CD4-positive, alpha-beta T cell (primary cell): ENCODE data around the gene TTLL3. TPM values are rescaled to one million over a fixed set of nuclear protein-coding genes. Genes with fewer than 3 reads are reported as not detected.

Source experiments
- ATAC-seq: fragments of 200-7000 bp; cut with Tn5 transposase; one replicate; pipeline ENCODE4 v1.10.0; 2022; ENCODE audit warnings: mild to moderate bottlenecking; ENCODE audit not compliant: poor library complexity
- CTCF ChIA-PET: fragments of 350-600 bp; sonication (Branson Sonifier 250); formaldehyde crosslinking; loops from one replicate; lab custom pipeline; 2021; ENCODE audit warnings: antibody characterized with exemption, inconsistent platforms; lab: Charles Lee
- POLR2A ChIA-PET: fragments of 350-600 bp; sonication (Branson Sonifier 250); formaldehyde crosslinking; loops from one replicate; lab custom pipeline; 2021; ENCODE audit warnings: antibody characterized with exemption, inconsistent platforms; lab: Charles Lee
- DNase-seq, 14 experiments: peaks; one replicate each; pipeline ENCODE4 v3.0.0-alpha.2; 2013 to 2020; ENCODE audit warnings: mixed read lengths in 2 of 14
- H3K27ac ChIP-seq, 2 donors: one replicate each; pipeline versions ENCODE4 v1.5.1 to v1.7.0; 2013; ENCODE audit warnings: low read length in 2 of 2, low read depth in 1 of 2, mild to moderate bottlenecking in 1 of 2
- H3K27me3 ChIP-seq, 2 experiments: 1 replicate in 1 of 2; 2 replicates in 1 of 2; pipeline versions ENCODE4 v1.6.1 to v1.7.0; 2013; ENCODE audit warnings: low read length in 2 of 2, control low read depth in 1 of 2, mild to moderate bottlenecking in 1 of 2, moderate library complexity in 1 of 2; ENCODE audit not compliant: insufficient read depth in 2 of 2, control insufficient read depth in 1 of 2
- H3K36me3 ChIP-seq: one replicate; pipeline ENCODE4 v1.6.1; 2013; ENCODE audit warnings: low read length, control low read depth; ENCODE audit not compliant: insufficient read depth
- H3K4me1 ChIP-seq: one replicate; pipeline ENCODE4 v1.6.1; 2013; ENCODE audit warnings: low read length, control low read depth; ENCODE audit not compliant: insufficient read depth
- H3K4me3 ChIP-seq: one replicate; pipeline ENCODE4 v1.5.1; 2013; ENCODE audit warnings: mild to moderate bottlenecking, low read length, moderate library complexity
- H3K9me3 ChIP-seq, 2 experiments: 1 replicate in 1 of 2; 2 replicates in 1 of 2; pipeline versions ENCODE4 v1.6.1 to v1.7.0; 2013; ENCODE audit warnings: low read length in 2 of 2, mild to moderate bottlenecking in 2 of 2, control low read depth in 1 of 2, moderate library complexity in 1 of 2; ENCODE audit not compliant: control insufficient read depth in 1 of 2, insufficient read depth in 1 of 2
- H3K27ac Mint-ChIP-seq: one replicate; pipeline ENCODE4 v1.8.0; 2020; ENCODE audit warnings: mixed read lengths
- H3K27me3 Mint-ChIP-seq: one replicate; pipeline ENCODE4 v1.8.0; 2021; ENCODE audit warnings: mixed read lengths
- H3K36me3 Mint-ChIP-seq: one replicate; pipeline ENCODE4 v1.8.0; 2021; ENCODE audit warnings: low read depth, mixed read lengths
- H3K4me1 Mint-ChIP-seq: one replicate; pipeline ENCODE4 v1.8.0; 2021; ENCODE audit warnings: low read depth, mixed read lengths
- H3K4me3 Mint-ChIP-seq: one replicate; pipeline ENCODE4 v1.8.0; 2020; ENCODE audit warnings: mild to moderate bottlenecking, mixed read lengths
- H3K9me3 Mint-ChIP-seq: one replicate; pipeline ENCODE4 v1.8.0; 2020; ENCODE audit warnings: mixed read lengths
- intact Hi-C, 2 experiments: fragments of 100-400 bp; cut with DNase I in 1 of 2; cut with micrococcal nuclease in 1 of 2; formaldehyde crosslinking; loops; one replicate each; pipeline versions ENCODE4 v1.15.1 to v1.9.0; 2023 to 2025; cut with DNase I, micrococcal nuclease
- total RNA-seq, 174 experiments: library from RNA in 2 of 174; stranded (reverse) in 2 of 174; gene quantifications; one replicate each; pipeline ENCODE4 v1.2.3 and lab custom pipeline; 2021 to 2026
- TF ChIP-seq, protein P1 (sequence below): fragments of 200-600 bp; IDR thresholded peaks from one replicate; pipeline ENCODE4 v1.8.0; 2022; ENCODE audit warnings: antibody characterized with exemption, mild to moderate bottlenecking

TTLL3 gene
- total RNA-seq, 2 experiments from 2014 or later, result 50.5 to 58.6 TPM

DNA sequence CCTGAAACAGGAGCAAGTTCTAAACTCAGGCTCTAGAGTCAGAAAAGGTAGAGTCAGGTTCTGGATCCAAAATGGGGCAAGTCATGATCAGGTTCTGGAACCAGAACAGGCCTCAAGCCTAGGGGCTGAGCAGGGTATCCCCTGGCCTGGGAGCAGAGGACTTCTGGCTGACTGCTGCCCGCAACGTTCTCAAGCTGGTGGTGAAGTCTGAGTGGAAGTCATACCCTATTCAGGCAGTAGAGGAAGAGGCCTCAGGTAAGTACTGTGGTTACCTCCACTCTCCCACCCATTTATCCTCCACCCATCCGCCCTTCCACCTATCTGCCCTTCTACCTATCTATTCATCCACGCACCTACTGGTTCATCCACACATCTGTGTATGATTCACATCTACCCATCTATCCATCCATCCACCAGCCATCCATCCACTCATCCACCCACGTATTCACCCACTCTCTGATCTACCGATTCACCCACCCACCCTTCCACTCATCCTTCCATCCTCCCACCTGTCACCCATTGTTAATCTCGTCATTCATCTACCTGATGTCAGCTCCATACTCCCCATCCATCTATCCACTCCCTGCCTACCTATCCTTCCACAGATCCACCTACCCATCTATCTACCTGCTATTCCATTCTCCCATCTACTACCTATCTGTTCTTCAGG, 8.7 kb downstream of the TTLL3 start:
- H3K4me1 Mint-ChIP-seq, result no peaks in the 10 kb centered on the region
- no peaks in the 10 kb centered on the region for H3K27me3 Mint-ChIP-seq
- H3K9me3 Mint-ChIP-seq, result no peaks in the 10 kb centered on the region
- ATAC-seq (no peak), DNase-seq (no peak)
- no peaks in the 10 kb centered on the region for H3K36me3 Mint-ChIP-seq
- H3K27ac ChIP-seq, result no peak overlapping the region
- H3K36me3 ChIP-seq, result peaks cover 3% of the 10 kb centered on the region
- H3K4me3 Mint-ChIP-seq, result no peak overlapping the region
- no peaks in the 10 kb centered on the region for H3K4me1 ChIP-seq
- no peak overlapping the region for H3K27ac Mint-ChIP-seq
- no peaks in the 10 kb centered on the region for H3K27me3 ChIP-seq
- ChIA-PET POLR2A (no interaction called here), CTCF (no interaction called here)
- no peak overlapping the region for H3K4me3 ChIP-seq
- intact Hi-C loops, result no loop called here
- H3K9me3 ChIP-seq, result no peaks in the 10 kb centered on the region
- TF ChIP-seq, protein P1, sequence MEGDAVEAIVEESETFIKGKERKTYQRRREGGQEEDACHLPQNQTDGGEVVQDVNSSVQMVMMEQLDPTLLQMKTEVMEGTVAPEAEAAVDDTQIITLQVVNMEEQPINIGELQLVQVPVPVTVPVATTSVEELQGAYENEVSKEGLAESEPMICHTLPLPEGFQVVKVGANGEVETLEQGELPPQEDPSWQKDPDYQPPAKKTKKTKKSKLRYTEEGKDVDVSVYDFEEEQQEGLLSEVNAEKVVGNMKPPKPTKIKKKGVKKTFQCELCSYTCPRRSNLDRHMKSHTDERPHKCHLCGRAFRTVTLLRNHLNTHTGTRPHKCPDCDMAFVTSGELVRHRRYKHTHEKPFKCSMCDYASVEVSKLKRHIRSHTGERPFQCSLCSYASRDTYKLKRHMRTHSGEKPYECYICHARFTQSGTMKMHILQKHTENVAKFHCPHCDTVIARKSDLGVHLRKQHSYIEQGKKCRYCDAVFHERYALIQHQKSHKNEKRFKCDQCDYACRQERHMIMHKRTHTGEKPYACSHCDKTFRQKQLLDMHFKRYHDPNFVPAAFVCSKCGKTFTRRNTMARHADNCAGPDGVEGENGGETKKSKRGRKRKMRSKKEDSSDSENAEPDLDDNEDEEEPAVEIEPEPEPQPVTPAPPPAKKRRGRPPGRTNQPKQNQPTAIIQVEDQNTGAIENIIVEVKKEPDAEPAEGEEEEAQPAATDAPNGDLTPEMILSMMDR, result no peak

DNA sequence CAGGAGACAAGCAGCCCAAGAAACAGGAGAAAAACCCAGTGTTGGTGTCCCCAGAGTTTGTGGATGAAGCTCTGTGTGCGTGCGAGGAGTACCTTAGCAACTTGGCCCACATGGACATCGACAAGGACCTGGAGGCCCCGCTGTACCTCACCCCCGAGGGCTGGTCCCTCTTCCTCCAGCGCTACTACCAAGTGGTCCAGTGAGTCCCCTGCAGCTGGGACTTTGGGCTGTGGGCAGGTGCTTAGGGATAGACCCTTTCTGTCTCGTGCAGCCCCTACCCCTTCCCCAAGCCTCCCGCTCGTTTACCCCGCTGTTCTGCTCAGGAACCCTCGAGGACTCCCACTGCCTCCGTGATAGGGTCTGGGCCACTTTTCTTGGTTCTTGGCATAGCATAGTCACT, 10.5 kb downstream of the TTLL3 start:
- H3K36me3 ChIP-seq, result peaks cover 3% of the 10 kb centered on the region
- no peaks in the 10 kb centered on the region for H3K4me1 ChIP-seq
- no peaks in the 10 kb centered on the region for H3K27me3 ChIP-seq
- no peak overlapping the region for H3K4me3 ChIP-seq
- TF ChIP-seq, protein P1, result no peak
- ATAC-seq, result no peak
- ChIA-PET CTCF (no interaction called here), POLR2A (no interaction called here)
- DNase-seq, result no peak
- Mint-ChIP-seq H3K27ac (no peak overlapping the region), H3K27me3 (no peaks in the 10 kb centered on the region), H3K36me3 (no peaks in the 10 kb centered on the region), H3K4me1 (no peaks in the 10 kb centered on the region), H3K9me3 (no peaks in the 10 kb centered on the region), H3K4me3 (no peak overlapping the region)
- H3K9me3 ChIP-seq, result no peaks in the 10 kb centered on the region
- intact Hi-C loops, result no loop called here
- H3K27ac ChIP-seq, result no peak overlapping the region

DNA sequence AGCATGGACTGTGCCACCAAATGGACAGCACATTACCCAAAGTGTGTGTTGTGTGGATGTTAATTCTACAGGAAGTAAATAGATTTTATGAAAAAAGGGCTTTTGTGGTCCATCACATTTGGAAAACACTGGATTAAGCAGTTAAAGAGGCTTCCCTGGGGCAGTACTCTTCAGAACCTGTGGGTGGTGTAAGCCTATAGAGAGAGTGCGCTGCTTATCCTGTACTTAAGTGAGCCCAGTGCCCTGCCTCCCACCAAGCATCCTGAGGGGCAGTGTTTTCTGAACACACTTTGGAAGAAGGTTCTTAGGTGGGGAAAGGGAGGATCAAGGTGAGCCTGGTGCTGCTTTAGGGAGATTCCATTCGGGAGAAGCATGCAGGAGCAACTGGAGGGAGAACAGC, 10.9 kb downstream of the TTLL3 start:
- H3K9me3 ChIP-seq, result no peaks in the 10 kb centered on the region
- H3K4me1 ChIP-seq, result no peaks in the 10 kb centered on the region
- ATAC-seq (no peak), DNase-seq (no peak)
- Mint-ChIP-seq H3K4me3 (no peak overlapping the region), H3K36me3 (no peaks in the 10 kb centered on the region), H3K27ac (no peak overlapping the region), H3K9me3 (no peaks in the 10 kb centered on the region), H3K4me1 (no peaks in the 10 kb centered on the region), H3K27me3 (no peaks in the 10 kb centered on the region)
- intact Hi-C loops, result no loop called here
- TF ChIP-seq, protein P1, result no peak
- POLR2A ChIA-PET, result no interaction called here
- CTCF ChIA-PET, result no interaction called here
- no peak overlapping the region for H3K27ac ChIP-seq
- H3K4me3 ChIP-seq, result no peak overlapping the region
- H3K36me3 ChIP-seq, result peaks cover 3% of the 10 kb centered on the region
- H3K27me3 ChIP-seq, result no peaks in the 10 kb centered on the region
